Measurements from ENCODE around the gene TCF20.

Gene TCF20

GRCh38 chr22:42307806-42308563 is 37.5 kb upstream of the TCF20 start:
- no peak for DNase-seq (ENCODE audit: low spot score)
- in situ Hi-C loops (cut with MboI; ENCODE audit: low pct_unique_long_range_greater_than_20kb, low sequenced_read_pairs, unreplicated experiment) = no loop called here
- no peak for TF ChIP-seq CTCF (IDR thresholded peaks at IDR 0.05; ENCODE audit: extremely low read depth, insufficient read depth, missing control alignments)

GRCh38 chr22:42306010-42306409 is 35.6 kb upstream of the TCF20 start:
- in situ Hi-C loops (cut with MboI; ENCODE audit: low pct_unique_long_range_greater_than_20kb, low sequenced_read_pairs, unreplicated experiment) = no loop called here
- no peak for DNase-seq (ENCODE audit: low spot score)
- TF ChIP-seq CTCF (IDR thresholded peaks at IDR 0.05; ENCODE audit: extremely low read depth, insufficient read depth, missing control alignments) = no peak

- in situ Hi-C loops (cut with MboI; ENCODE audit: low pct_unique_long_range_greater_than_20kb, low sequenced_read_pairs, unreplicated experiment) = no loop called here
- TF ChIP-seq CTCF (IDR thresholded peaks at IDR 0.05; ENCODE audit: extremely low read depth, insufficient read depth, missing control alignments) = no peak
- DNase-seq (ENCODE audit: low spot score) = no peak
Measured at GRCh38 chr22:42304324-42304790, 33.9 kb upstream of the TCF20 start.

- no peak for DNase-seq (ENCODE audit: low spot score)
- TF ChIP-seq CTCF (IDR thresholded peaks at IDR 0.05; ENCODE audit: extremely low read depth, insufficient read depth, missing control alignments) = no peak
- in situ Hi-C loops (cut with MboI; ENCODE audit: low pct_unique_long_range_greater_than_20kb, low sequenced_read_pairs, unreplicated experiment) = no loop called here
Measured at GRCh38 chr22:42303396-42304323, 33.2 kb upstream of the TCF20 start.

- no peak for TF ChIP-seq CTCF (IDR thresholded peaks at IDR 0.05; ENCODE audit: extremely low read depth, insufficient read depth, missing control alignments)
- in situ Hi-C loops (cut with MboI; ENCODE audit: low pct_unique_long_range_greater_than_20kb, low sequenced_read_pairs, unreplicated experiment) = no loop called here
- DNase-seq (ENCODE audit: low spot score) = no peak
Measured at GRCh38 chr22:42301742-42302102, 31.3 kb upstream of the TCF20 start.

- TF ChIP-seq CTCF (IDR thresholded peaks at IDR 0.05; ENCODE audit: extremely low read depth, insufficient read depth, missing control alignments) = no peak
Measured at GRCh38 chr22:42301077-42301741, 30.8 kb upstream of the TCF20 start.

More at GRCh38 chr22:42301077-42301741, 30.8 kb upstream of the TCF20 start:
- DNase-seq (ENCODE audit: low spot score) = no peak
- in situ Hi-C loops (cut with MboI; ENCODE audit: low pct_unique_long_range_greater_than_20kb, low sequenced_read_pairs, unreplicated experiment) = no loop called here

Data from GM13977 (cell line).